Lung microvascular endothelial cell (primary cell): Measurements from ENCODE around the gene ARG2. TPM values are rescaled to one million over a fixed set of nuclear protein-coding genes. Genes with fewer than 3 reads are reported as not detected.
A peak's percentile ranks its signal among the peaks of the same experiment; 100 is the strongest.

Experiments
- DNase-seq, 2 donors: peaks; one replicate each; pipeline versions ENCODE4 v3.0.0 to v3.0.0-alpha.2; 2010; ENCODE audit warnings: low read depth in 2 of 2
- total RNA-seq: library from RNA; depleted of rRNA; stranded (reverse); fragments of >200 nt; gene quantifications from 2 replicates; pipeline ENCODE4 v1.2.1, GENCODE V29; 2014

ARG2 gene
- total RNA-seq, 1 donor from 2014 or later: 39.7 TPM

GRCh38 chr14:67680121-67680602 lies 60.4 kb downstream of the ARG2 start:
- DNase-seq: peak in 1 of 2 donors; percentile 89

GRCh38 chr14:67680941-67681340 lies 61.2 kb downstream of the ARG2 start:
- no peak for DNase-seq

- DNase-seq: no peak
Measured at GRCh38 chr14:67683842-67684241, 64.1 kb downstream of the ARG2 start.

GRCh38 chr14:67690011-67690410 lies 70.3 kb downstream of the ARG2 start:
- no peak for DNase-seq

GRCh38 chr14:67694791-67695393 lies 75.2 kb downstream of the ARG2 start:
- peak; percentile 88 to 94 for DNase-seq

- peak; percentile 90 to 91 for DNase-seq
Measured at GRCh38 chr14:67695394-67695949, 75.8 kb downstream of the ARG2 start, which contains the start of gene RDH11. Gene RDH11 (minus strand): TSS chr14:67695764. CDS start chr14:67695703, 61 bp downstream.

- no peak for DNase-seq
Measured at GRCh38 chr14:67697006-67697405, 77.3 kb downstream of the ARG2 start.

GRCh38 chr14:67698179-67698578 lies 78.5 kb downstream of the ARG2 start:
- DNase-seq: no peak

Other genes with a start within 250 kb of the ARG2 start
- gene PLEK2, start 207.8 kb upstream of the ARG2 start, total RNA-seq: 0.20 and 5.9 TPM in 2 replicates
- gene TMEM229B, start 131.2 kb upstream of the ARG2 start, total RNA-seq: 0.40 and 0.44 TPM in 2 replicates
- under 0.01 and 0.22 TPM in 2 replicates for gene PLEKHH1, start 86.6 kb upstream of the ARG2 start, total RNA-seq
- 9.4 and 14.1 TPM in 2 replicates for gene PIGH, start 19.7 kb upstream of the ARG2 start, total RNA-seq
- gene VTI1B, start 54.7 kb downstream of the ARG2 start, total RNA-seq: 37.7 and 46.0 TPM in 2 replicates
- gene RDH11, start 75.8 kb downstream of the ARG2 start, total RNA-seq: 67.3 and 96.2 TPM in 2 replicates
- under 0.01 TPM in 1 of 2 replicates, not detected in the other for gene RDH12, start 82.0 kb downstream of the ARG2 start, total RNA-seq
- 13.1 and 16.5 TPM in 2 replicates for gene ZFYVE26, start 196.7 kb downstream of the ARG2 start, total RNA-seq
- gene RAD51B, start 199.9 kb downstream of the ARG2 start, total RNA-seq: 8.1 and 8.9 TPM in 2 replicates